GM21619 (cell line): Measurements from ENCODE around the gene RGS6.

Experiments
- ATAC-seq: cut with Tn5 transposase; IDR thresholded peaks from one replicate; pipeline ENCODE4 v1.9.1; 2021; ENCODE audit not compliant: unreplicated experiment

Gene RGS6

GRCh38 chr14:72222046-72222445 is 289.8 kb downstream of the RGS6 start:
- no peak for ATAC-seq

GRCh38 chr14:72236629-72237028 is 304.4 kb downstream of the RGS6 start:
- ATAC-seq = no peak

- ATAC-seq = no peak
Observed at GRCh38 chr14:72237722-72238666, 305.8 kb downstream of the RGS6 start.

GRCh38 chr14:72243309-72244293 is 311.4 kb downstream of the RGS6 start:
- no peak for ATAC-seq

- no peak for ATAC-seq
Observed at GRCh38 chr14:72247896-72248465, 315.8 kb downstream of the RGS6 start.

- ATAC-seq = no peak
Observed at GRCh38 chr14:72253503-72253902, 321.3 kb downstream of the RGS6 start.

GRCh38 chr14:72254202-72254936 is 322.1 kb downstream of the RGS6 start:
- no peak for ATAC-seq

- no peak for ATAC-seq
Observed at GRCh38 chr14:72254937-72255472, 322.8 kb downstream of the RGS6 start.

GRCh38 chr14:72256055-72256454 is 323.8 kb downstream of the RGS6 start:
- no peak for ATAC-seq

GRCh38 chr14:72261068-72261467 is 328.8 kb downstream of the RGS6 start:
- ATAC-seq = no peak

GRCh38 chr14:72262771-72263170 is 330.5 kb downstream of the RGS6 start:
- no peak for ATAC-seq

- no peak for ATAC-seq
Observed at GRCh38 chr14:72264716-72265115, 332.5 kb downstream of the RGS6 start.

GRCh38 chr14:72270147-72270727 is 338.0 kb downstream of the RGS6 start:
- ATAC-seq = no peak

GRCh38 chr14:72270749-72271148 is 338.5 kb downstream of the RGS6 start:
- no peak for ATAC-seq

- no peak for ATAC-seq
Observed at GRCh38 chr14:72275242-72275641, 343.0 kb downstream of the RGS6 start.

GRCh38 chr14:72278316-72278715 is 346.1 kb downstream of the RGS6 start:
- ATAC-seq = no peak

- no peak for ATAC-seq
Observed at GRCh38 chr14:72284176-72284575, 351.9 kb downstream of the RGS6 start.

- no peak for ATAC-seq
Observed at GRCh38 chr14:72290241-72290640, 358.0 kb downstream of the RGS6 start.

- ATAC-seq = no peak
Observed at GRCh38 chr14:72291908-72292688, 359.9 kb downstream of the RGS6 start.
